GM12878 (cell line): Measurements from ENCODE around the gene UNK. TPM values are rescaled to one million over a fixed set of nuclear protein-coding genes. Genes with fewer than 3 reads are reported as not detected.

Source experiments
- ATAC-seq: fragments of 200-7000 bp; cut with Tn5 transposase; 3 replicates; pipeline ENCODE4 v1.9.1; 2020; ENCODE audit warnings: mild to moderate bottlenecking, moderate library complexity
- BruUV-seq: library from RNA; stranded (reverse); fragments of 400-500 nt; replicated peaks from 2 replicates; lab custom pipeline; 2021; lab: Mats Ljungman, UMichigan
- CTCF ChIA-PET: fragments of 300-600 bp; sonication (Branson Sonifier 250); formaldehyde crosslinking; extraction: SDS; loops from one replicate; lab custom pipeline; 2021; ENCODE audit warnings: inconsistent platforms; lab: Yijun Ruan, JAX
- POLR2A ChIA-PET: fragments of 350-600 bp; formaldehyde crosslinking; extraction: SDS; loops from one replicate; lab custom pipeline; 2021; ENCODE audit warnings: inconsistent platforms; lab: Charles Lee
- RAD21 ChIA-PET: fragments of 300-600 bp; sonication (Branson Sonifier 250); formaldehyde crosslinking; loops from one replicate; lab custom pipeline; 2023; ENCODE audit warnings: antibody characterized with exemption; ENCODE audit not compliant: unreplicated experiment; lab: Charles Lee
- SMC1A ChIA-PET: fragments of 300-600 bp; sonication (Branson Sonifier 250); formaldehyde crosslinking; loops from one replicate; lab custom pipeline; 2023; ENCODE audit not compliant: unreplicated experiment, uncharacterized antibody; lab: Charles Lee
- DNase-seq: peaks from one replicate; pipeline ENCODE4 v3.0.0-alpha.2; 2011; ENCODE audit warnings: low read depth, low spot score
- FAIRE-seq: peaks from 3 replicates; lab custom pipeline; 2011; peaks lifted over from hg19 to GRCh38; lab: Jason Lieb, UNC
- H2AFZ ChIP-seq: 2 replicates; pipeline ENCODE4 v1.6.0; 2011; ENCODE audit warnings: low read depth, low read length, control low read depth; ENCODE audit not compliant: control insufficient read depth
- H3K27ac ChIP-seq: 2 replicates; pipeline ENCODE4 v1.5.1; 2011; ENCODE audit warnings: control low read depth; ENCODE audit not compliant: control insufficient read depth, insufficient read depth
- H3K27me3 ChIP-seq, 2 experiments: replicated peaks in 1 of 2; 2 replicates each; pipeline versions ENCODE4 v1.6.0 to v1.6.1; 2011; ENCODE audit warnings: low read length in 1 of 2; ENCODE audit not compliant: control insufficient read depth in 2 of 2, insufficient read depth in 2 of 2
- H3K36me3 ChIP-seq, 2 experiments: 2 replicates each; pipeline ENCODE4 v1.5.1; 2011; ENCODE audit warnings: low read length in 1 of 2; ENCODE audit not compliant: control insufficient read depth in 2 of 2, insufficient read depth in 2 of 2
- H3K4me1 ChIP-seq: 2 replicates; pipeline ENCODE4 v1.6.1; 2011; ENCODE audit warnings: mild to moderate bottlenecking, low read length, moderate library complexity, mixed read lengths; ENCODE audit not compliant: control insufficient read depth, insufficient read depth
- H3K4me2 ChIP-seq: 2 replicates; pipeline ENCODE4 v1.6.0; 2011; ENCODE audit warnings: control low read depth; ENCODE audit not compliant: control insufficient read depth, insufficient read depth
- H3K4me3 ChIP-seq: fragments of 200-600 bp; sonication (generic); 2 replicates; pipeline ENCODE4 v1.5.1; 2016
- H3K79me2 ChIP-seq: 2 replicates; pipeline ENCODE4 v1.6.0; 2011; ENCODE audit warnings: low read length; ENCODE audit not compliant: control insufficient read depth, insufficient read depth
- H3K9ac ChIP-seq: 2 replicates; pipeline ENCODE4 v1.8.0; 2011; ENCODE audit warnings: low read length, control low read depth, mixed read lengths; ENCODE audit not compliant: control insufficient read depth, insufficient read depth
- H3K9me3 ChIP-seq: replicated peaks from 3 replicates; pipeline ENCODE4 v1.5.1; 2011; ENCODE audit warnings: mild to moderate bottlenecking, low read length; ENCODE audit not compliant: control insufficient read depth, insufficient read depth
- H4K20me1 ChIP-seq: 2 replicates; pipeline ENCODE4 v1.6.0; 2011; ENCODE audit not compliant: control insufficient read depth, insufficient read depth
- BCL3 ChIP-seq: IDR thresholded peaks from 2 replicates; pipeline ENCODE4 v1.6.1; 2011; ENCODE audit warnings: borderline replicate concordance, low read depth, mild to moderate bottlenecking, moderate library complexity, low read length; ENCODE audit not compliant: insufficient read depth, poor library complexity, severe bottlenecking
- E2F8 ChIP-seq: fragments of 450-650 bp; IDR thresholded peaks from 2 replicates; pipeline ENCODE4 v1.6.1; 2018; ENCODE audit warnings: mild to moderate bottlenecking, low read depth, moderate library complexity; ENCODE audit not compliant: partially characterized antibody
- ESRRA ChIP-seq: IDR thresholded peaks from 2 replicates; pipeline ENCODE4 v1.6.1; 2012; ENCODE audit warnings: mild to moderate bottlenecking, low read length, improper control_type of control experiment
- IRF4 ChIP-seq: IDR thresholded peaks from 2 replicates; pipeline ENCODE4 v1.6.1; 2011; ENCODE audit warnings: low read depth, low read length
- NFIC ChIP-seq: IDR thresholded peaks from 2 replicates; pipeline ENCODE4 v1.6.1; 2012; ENCODE audit warnings: low read depth, mild to moderate bottlenecking, inconsistent platforms, low read length, moderate library complexity
- POLR2A ChIP-seq: IDR thresholded peaks from 2 replicates; pipeline ENCODE4 v1.6.1; 2011; ENCODE audit warnings: low read depth, mild to moderate bottlenecking, low read length
- POLR2AphosphoS5 ChIP-seq: IDR thresholded peaks from 2 replicates; pipeline ENCODE4 v1.6.1; 2011; ENCODE audit warnings: mild to moderate bottlenecking, low read length, inconsistent platforms
- SMAD5 ChIP-seq: IDR thresholded peaks from 2 replicates; pipeline ENCODE4 v1.6.1; 2016; ENCODE audit warnings: antibody characterized with exemption, low read depth
- SRF ChIP-seq, 2 experiments: IDR thresholded peaks; 2 replicates each; pipeline ENCODE4 v1.6.1; 2011; ENCODE audit warnings: low read depth in 2 of 2, low read length in 2 of 2, mild to moderate bottlenecking in 1 of 2, moderate library complexity in 1 of 2
- SUZ12 ChIP-seq: fragments of 200-600 bp; sonication (generic); IDR thresholded peaks from one replicate; pipeline ENCODE4 v1.6.1; 2018; ENCODE audit warnings: antibody characterized with exemption, mild to moderate bottlenecking; ENCODE audit not compliant: unreplicated experiment
- TAF1 ChIP-seq: IDR thresholded peaks from 2 replicates; pipeline ENCODE4 v1.6.1; 2011; ENCODE audit warnings: mild to moderate bottlenecking, low read depth, low read length, borderline replicate concordance
- WGBS: methylation state at CpG from one replicate; pipeline ENCODE4 v1.1.6; 2016; ENCODE audit warnings: low lambda C conversion rate; ENCODE audit not compliant: insufficient replicate concordance, insufficient coverage; ENCODE audit errors: missing lambda C conversion rate; 5-methylcytosine and 5-hydroxymethylcytosine counted together
- in situ Hi-C: fragments of 300-500 bp; cut with MboI; formaldehyde crosslinking; loops from 9 replicates; pipeline ENCODE4 v1.14.3; 2018; ENCODE audit warnings: mixed read lengths
- intact Hi-C: fragments of 100-400 bp; cut with micrococcal nuclease; formaldehyde crosslinking; loops from one replicate; pipeline ENCODE4 v1.14.2; 2022; ENCODE audit not compliant: unreplicated experiment
- polyA plus RNA-seq, 11 experiments: library from polyadenylated mRNA; depleted of rRNA in 4 of 11; unstranded in 6 of 11; stranded (reverse) in 5 of 11; fragments of >200 nt; fragmentation: Nextera tagmentation in 4 of 11; fragmentation: Illumina TruSeq in 1 of 11; extraction: Ambion mirVana in 4 of 11; extraction: Trizol in 1 of 11; gene quantifications; 1 replicate in 1 of 11; 2 replicates in 10 of 11; pipeline versions ENCODE4 v1.2.1 to v1.2.3, GENCODE V29; 2011 to 2016; ENCODE audit warnings: inconsistent platforms in 2 of 11, missing spikeins in 2 of 11, low read depth in 1 of 11
- total RNA-seq, 4 experiments: library from RNA; depleted of rRNA in 3 of 4; stranded (reverse); fragments of >200 nt in 3 of 4; fragmentation: Illumina TruSeq in 1 of 4; extraction: Trizol in 1 of 4; gene quantifications; 2 replicates each; pipeline versions ENCODE4 v1.2.1 to v1.2.3, GENCODE V29; 2013 to 2021

Gene UNK
- total and polyA plus RNA-seq, 10 of the 15 experiments (the other 5 are each of a cell fraction or from before 2014, with no cell fraction given) = 8.9 to 34.5 (median 27.3) TPM

GRCh38 chr17:75774471-75774990 lies 10.1 kb upstream of the UNK start:
- in situ Hi-C loops = no loop called here
- ATAC-seq = peak; percentile 1; the same call in 1 of the 3 replicates

GRCh38 chr17:75774991-75775668 lies 9.5 kb upstream of the UNK start:
- Histone ChIP-seq H4K20me1 (peaks cover 10% of the 10 kb centered on the region), H3K27ac (no peak overlapping the region), H3K27me3 (no peaks in the 10 kb centered on the region), H3K4me1 (no peaks in the 10 kb centered on the region; the same call in 1 of the 2 replicates), H2AFZ (no peak overlapping the region), H3K36me3 (peaks cover 0 to 18% of the 10 kb centered on the region in 2 experiments), H3K9me3 (no peaks in the 10 kb centered on the region), H3K4me2 (no peak overlapping the region), H3K9ac (no peak overlapping the region), H3K4me3 (no peak overlapping the region), H3K79me2 (peaks cover 30% of the 10 kb centered on the region)
- 60% methylated on average over 6 of the region's 6 CpGs for WGBS
- SMC1A ChIA-PET = interaction anchor here (0.6 to 1.8 kb wide), 2 partner anchors 10 to 108 kb away, joined by 3 to 11 read pairs; partner anchors contain the start of genes GALK1 and RECQL5
- no TSS peak for BruUV-seq
- DNase-seq = no peak
- no peak for FAIRE-seq
- in situ Hi-C loops (no loop called here), intact Hi-C loops (loop anchor here (5.0 kb wide), 1 partner anchor 122 kb away; the partner anchor contains the start of gene TRIM65)
- RAD21 ChIA-PET = interaction anchor here (1.4 to 2.1 kb wide), 2 partner anchors 13 to 22 kb away, joined by 4 to 9 read pairs; no protein-coding TSS in a partner anchor
- POLR2A ChIA-PET = interaction anchor here (1.2 to 5.3 kb wide), 6 partner anchors 8 to 73 kb away, joined by 3 to 40 read pairs (median 13); partner anchors contain the start of genes GALK1 and UNC13D
- ATAC-seq = no peak
- CTCF ChIA-PET = interaction anchor here (1.0 to 5.4 kb wide), 4 partner anchors 10 to 86 kb away, joined by 4 to 32 read pairs (median 16); partner anchors contain the start of gene GALK1
- peak; percentile 65; the same call in 1 of the 2 replicates for TF ChIP-seq POLR2AphosphoS5
- TF ChIP-seq IRF4 = 0 out of 2 replicates have a peak, but pooled peaks have one; percentile 5
- TF ChIP-seq TAF1 = 0 out of 2 replicates have a peak, but pooled peaks have one; percentile 21
- peak; percentile 14 for TF ChIP-seq BCL3
- TF ChIP-seq SUZ12 = no peak
- peak; percentile 74 for TF ChIP-seq POLR2A
- TF ChIP-seq E2F8 = no peak
- no peak for TF ChIP-seq SRF (IDR thresholded peaks at IDR 0.05; ENCODE audit: low read depth in 2 of 2, low read length in 2 of 2)

More at GRCh38 chr17:75774471-75774990, 10.1 kb upstream of the UNK start:
- Histone ChIP-seq H3K4me1 (no peaks in the 10 kb centered on the region; the same call in 1 of the 2 replicates), H3K27ac (no peak overlapping the region), H3K4me3 (no peak overlapping the region), H3K36me3 (peaks cover 0 to 18% of the 10 kb centered on the region in 2 experiments), H3K4me2 (no peak overlapping the region), H2AFZ (no peak overlapping the region), H4K20me1 (peaks cover 10% of the 10 kb centered on the region), H3K27me3 (no peaks in the 10 kb centered on the region), H3K9ac (no peak overlapping the region), H3K9me3 (no peaks in the 10 kb centered on the region), H3K79me2 (peaks cover 29% of the 10 kb centered on the region)
- intact Hi-C loops = no loop called here
- POLR2A ChIA-PET = interaction anchor here (1.2 to 5.3 kb wide), 3 partner anchors 9 to 21 kb away, joined by 3 to 40 read pairs (median 5); partner anchors contain the start of gene GALK1
- 98% methylated on average over 4 of the region's 4 CpGs for WGBS
- CTCF ChIA-PET = interaction anchor here (1.0 to 5.4 kb wide), 4 partner anchors 9 to 87 kb away, joined by 4 to 32 read pairs (median 18); partner anchors contain the start of gene GALK1
- RAD21 ChIA-PET = no interaction called here
- SMC1A ChIA-PET = no interaction called here
- no TSS peak for BruUV-seq
- FAIRE-seq (no peak), DNase-seq (no peak)
- TF ChIP-seq ESRRA = no peak
- TF ChIP-seq SMAD5 = 0 out of 2 replicates have a peak, but pooled peaks have one; percentile 3
- TF ChIP-seq NFIC = peak; percentile 2; the same call in 1 of the 2 replicates
